HCT116 (cell line): ENCODE measurements around the gene EYA3. TPM values are rescaled to one million over a fixed set of nuclear protein-coding genes. Genes with fewer than 3 reads are reported as not detected.

Experiments
- ATAC-seq: fragments of 200-7000 bp; cut with Tn5 transposase; 2 replicates; pipeline ENCODE4 v1.9.1; 2020; ENCODE audit warnings: mild to moderate bottlenecking, moderate library complexity
- BruUV-seq: library from RNA; stranded (reverse); fragments of 400-500 nt; replicated peaks from 2 replicates; lab custom pipeline; 2021; lab: Mats Ljungman, UMichigan
- CTCF ChIA-PET: fragments of 300-600 bp; sonication (Branson Sonifier 250); formaldehyde crosslinking; loops from one replicate; lab custom pipeline; 2021; ENCODE audit warnings: antibody characterized with exemption; lab: Charles Lee
- POLR2A ChIA-PET: fragments of 300-600, 350-600 bp; sonication (Branson Sonifier 250); formaldehyde crosslinking; loops from one replicate; lab custom pipeline; 2021; ENCODE audit warnings: antibody characterized with exemption; lab: Charles Lee
- RAD21 ChIA-PET, 2 experiments: fragments of 300-600 bp; sonication (Branson Sonifier 250); formaldehyde crosslinking; loops; one replicate each; lab custom pipeline; 2023; ENCODE audit warnings: low total read pairs in 2 of 2; ENCODE audit not compliant: uncharacterized antibody in 2 of 2, unreplicated experiment in 2 of 2, low non-redundant PET in 1 of 2; lab: Charles Lee
- DNase-seq: peaks from one replicate; pipeline ENCODE4 v3.0.0-alpha.2; 2010; ENCODE audit warnings: low read depth, low spot score
- H2AFZ ChIP-seq: fragments of 200-600 bp; shearing (Covaris generic), sonication (generic); 2 replicates; pipeline ENCODE4 v1.6.1; 2017; ENCODE audit warnings: low read depth, mixed run types, mixed read lengths, antibody characterized with exemption, low read length; ENCODE audit not compliant: poor library complexity, severe bottlenecking
- H3K27ac ChIP-seq: 2 replicates; pipeline ENCODE4 v1.5.1; 2012; ENCODE audit warnings: low read depth, low read length
- H3K27me3 ChIP-seq: fragments of 200-600 bp; sonication (generic); 2 replicates; pipeline ENCODE4 v1.6.1; 2016; ENCODE audit warnings: mixed run types, low read length, mixed read lengths; ENCODE audit not compliant: insufficient read depth
- H3K36me3 ChIP-seq, 2 experiments: fragments of 200-500 bp in 1 of 2; fragments of 200-600 bp in 1 of 2; sonication (Bioruptor generic) in 1 of 2; sonication (generic) in 1 of 2; 2 replicates each; pipeline versions ENCODE4 v1.5.1 to v1.6.1; 2014 to 2016; ENCODE audit warnings: low read length in 2 of 2, inconsistent platforms in 1 of 2, mixed read lengths in 1 of 2, mixed run types in 1 of 2; ENCODE audit not compliant: insufficient read depth in 2 of 2, control insufficient read depth in 1 of 2
- H3K4me1 ChIP-seq, 2 experiments: fragments of 200-600 bp in 1 of 2; sonication (generic) in 1 of 2; 2 replicates each; pipeline versions ENCODE4 v1.5.1 to v1.6.1; 2012 to 2017; ENCODE audit warnings: low read length in 2 of 2, inconsistent platforms in 1 of 2, mild to moderate bottlenecking in 1 of 2, mixed read lengths in 1 of 2, mixed run types in 1 of 2, moderate library complexity in 1 of 2; ENCODE audit not compliant: insufficient read depth in 2 of 2, control insufficient read depth in 1 of 2
- H3K4me2 ChIP-seq: fragments of 200-600 bp; sonication (generic); 2 replicates; pipeline ENCODE4 v1.6.1; 2017; ENCODE audit warnings: mixed run types, low read length, mixed read lengths
- H3K4me3 ChIP-seq, 2 experiments: fragments of 200-600 bp in 1 of 2; sonication (generic) in 1 of 2; replicated peaks in 1 of 2; 2 replicates each; pipeline ENCODE4 v1.5.1; 2011 to 2016; ENCODE audit warnings: low read length in 2 of 2, control low read depth in 1 of 2, low read depth in 1 of 2, mild to moderate bottlenecking in 1 of 2, mixed read lengths in 1 of 2, mixed run types in 1 of 2
- H3K79me2 ChIP-seq: fragments of 200-600 bp; sonication (generic); 2 replicates; pipeline ENCODE4 v1.6.1; 2017; ENCODE audit warnings: mild to moderate bottlenecking, mixed run types, low read length, moderate library complexity, mixed read lengths; ENCODE audit not compliant: insufficient read depth
- H3K9ac ChIP-seq: fragments of 200-600 bp; sonication (generic); 2 replicates; pipeline ENCODE4 v1.6.1; 2016; ENCODE audit warnings: low read length, mixed read lengths
- H3K9me2 ChIP-seq: fragments of 200-600 bp; sonication (generic), shearing (Covaris generic); 2 replicates; pipeline ENCODE4 v1.6.1; 2017; ENCODE audit warnings: mixed run types, mild to moderate bottlenecking, moderate library complexity; ENCODE audit not compliant: insufficient read depth
- H3K9me3 ChIP-seq, 2 experiments: fragments of 200-500 bp in 1 of 2; fragments of 200-600 bp in 1 of 2; sonication (Bioruptor generic) in 1 of 2; sonication (generic) in 1 of 2; 2 replicates each; pipeline ENCODE4 v1.6.1; 2014 to 2017; ENCODE audit warnings: low read length in 2 of 2, mixed read lengths in 2 of 2, inconsistent platforms in 1 of 2, low read depth in 1 of 2, mild to moderate bottlenecking in 1 of 2, mixed run types in 1 of 2, moderate library complexity in 1 of 2; ENCODE audit not compliant: control insufficient read depth in 1 of 2, insufficient read depth in 1 of 2
- H4K20me1 ChIP-seq: fragments of 200-600 bp; sonication (generic), shearing (Covaris generic); 2 replicates; pipeline ENCODE4 v1.6.1; 2017; ENCODE audit warnings: mixed run types, mild to moderate bottlenecking, moderate library complexity; ENCODE audit not compliant: insufficient read depth
- CBX3 ChIP-seq: IDR thresholded peaks from 2 replicates; pipeline ENCODE4 v1.6.1; 2012; ENCODE audit warnings: low read depth
- CTCF ChIP-seq, 3 experiments: fragments of 200-600 bp in 1 of 3; sonication (generic) in 1 of 3; IDR thresholded peaks in 2 of 3; conservative IDR thresholded peaks in 1 of 3; 2 replicates each; pipeline ENCODE4 v1.5.1; 2012 to 2017; ENCODE audit warnings: low read depth in 2 of 3, low read length in 2 of 3, antibody characterized with exemption in 1 of 3, borderline replicate concordance in 1 of 3, control low read depth in 1 of 3, mild to moderate bottlenecking in 1 of 3, mixed read lengths in 1 of 3, mixed run types in 1 of 3, moderate library complexity in 1 of 3; ENCODE audit not compliant: insufficient read depth in 1 of 3
- EGR1 ChIP-seq: IDR thresholded peaks from 2 replicates; pipeline ENCODE4 v1.6.1; 2012; ENCODE audit warnings: low read depth
- ELF1 ChIP-seq: IDR thresholded peaks from 2 replicates; pipeline ENCODE4 v1.6.1; 2012; ENCODE audit warnings: low read depth, borderline replicate concordance
- EZH2 ChIP-seq: fragments of 200-600 bp; sonication (generic); IDR thresholded peaks from 2 replicates; pipeline ENCODE4 v1.6.1; 2017; ENCODE audit warnings: antibody characterized with exemption, mixed run types
- EZH2phosphoT487 ChIP-seq: fragments of 200-600 bp; IDR thresholded peaks from 2 replicates; pipeline ENCODE4 v1.6.1; 2018; ENCODE audit warnings: antibody characterized with exemption, borderline replicate concordance
- FOSL1 ChIP-seq: IDR thresholded peaks from 2 replicates; pipeline ENCODE4 v1.6.1; 2012; ENCODE audit warnings: low read depth
- MAX ChIP-seq: IDR thresholded peaks from 2 replicates; pipeline ENCODE4 v1.6.1; 2012
- POLR2A ChIP-seq: IDR thresholded peaks from 2 replicates; pipeline ENCODE4 v1.7.0; 2011; ENCODE audit warnings: borderline replicate concordance; ENCODE audit not compliant: insufficient read depth, insufficient read length; ENCODE audit errors: extremely low read depth
- POLR2AphosphoS5 ChIP-seq: IDR thresholded peaks from 2 replicates; pipeline ENCODE4 v1.6.1; 2011; ENCODE audit warnings: mild to moderate bottlenecking, low read depth, low read length, moderate library complexity
- RAD21 ChIP-seq: IDR thresholded peaks from 2 replicates; pipeline ENCODE4 v1.6.1; 2012; ENCODE audit warnings: low read depth, mild to moderate bottlenecking
- SIN3A ChIP-seq: IDR thresholded peaks from 2 replicates; pipeline ENCODE4 v1.6.1; 2012; ENCODE audit warnings: low read depth
- SP1 ChIP-seq: IDR thresholded peaks from 2 replicates; pipeline ENCODE4 v1.6.1; 2012; ENCODE audit warnings: low read depth
- SRF ChIP-seq: IDR thresholded peaks from 2 replicates; pipeline ENCODE4 v1.6.1; 2012; ENCODE audit warnings: low read depth
- TCF7L2 ChIP-seq: IDR thresholded peaks from 2 replicates; pipeline ENCODE4 v1.7.0; 2011; ENCODE audit warnings: borderline replicate concordance, inconsistent platforms; ENCODE audit not compliant: insufficient read depth, insufficient read length; ENCODE audit errors: extremely low read depth
- ZFX ChIP-seq: fragments of 450-650 bp; IDR thresholded peaks from 2 replicates; pipeline ENCODE4 v1.6.1; 2017
- ZNF274 ChIP-seq: fragments of 200-500 bp; sonication (Bioruptor generic); IDR thresholded peaks from 2 replicates; pipeline ENCODE4 v1.6.1; 2014; ENCODE audit warnings: mild to moderate bottlenecking, low read depth, low read length, inconsistent platforms
- intact Hi-C: fragments of 100-400 bp; cut with micrococcal nuclease; formaldehyde crosslinking; loops from 2 replicates; pipeline ENCODE4 v1.10.0; 2022
- total RNA-seq: library from RNA; stranded (reverse); gene quantifications from one replicate; pipeline ENCODE4 v1.2.1, GENCODE V29; 2021; ENCODE audit not compliant: unreplicated experiment

Gene EYA3
- total RNA-seq, 1 experiment from 2014 or later, result 25.9 TPM

- ChIA-PET RAD21 (no interaction called here), CTCF (no interaction called here), POLR2A (interaction anchor here (0.7 kb wide), 1 partner anchor 449 kb away, joined by 3 read pairs; no protein-coding TSS in a partner anchor)
- no peak for DNase-seq
- Histone ChIP-seq H3K4me3 (no peak overlapping the region), H3K27ac (no peak overlapping the region), H3K9ac (no peak overlapping the region), H3K27me3 (no peaks in the 10 kb centered on the region), H3K36me3 (no peaks in the 10 kb centered on the region), H3K9me3 (no peaks in the 10 kb centered on the region), H3K4me2 (no peak overlapping the region), H3K4me1 (peaks cover 0 to 4% of the 10 kb centered on the region in 2 experiments; a peak in 1 of 4 replicates), H2AFZ (no peak overlapping the region), H3K9me2 (no peaks in the 10 kb centered on the region), H4K20me1 (no peaks in the 10 kb centered on the region), H3K79me2 (no peaks in the 10 kb centered on the region)
- no TSS peak for BruUV-seq
- ATAC-seq, result no peak
- TF ChIP-seq CBX3, result no peak
- TF ChIP-seq POLR2A, result no peak
- intact Hi-C loops, result no loop called here
Observed at GRCh38 chr1:28097100-28097472, 8.7 kb upstream of the EYA3 start.

- ATAC-seq, result no peak
- POLR2A ChIA-PET, result interaction anchor here (0.7 kb wide), 1 partner anchor 449 kb away, joined by 3 read pairs; no protein-coding TSS in a partner anchor
- TF ChIP-seq ELF1 (no peak), EZH2 (no peak), SIN3A (no peak), ZFX (no peak), POLR2AphosphoS5 (no peak), ZNF274 (no peak), SP1 (no peak), FOSL1 (no peak), RAD21 (no peak), MAX (no peak), POLR2A (no peak), EGR1 (no peak), EZH2phosphoT487 (no peak), CBX3 (no peak), TCF7L2 (no peak), CTCF (IDR thresholded peaks at IDR 0.05 in 2 of 3, conservative IDR thresholded peaks at IDR 0.05 in 1 of 3; ENCODE audit: borderline replicate concordance in 1 of 3, insufficient read depth in 1 of 3, low read depth in 2 of 3, low read length in 2 of 3) (no peak), SRF (no peak)
Observed at GRCh38 chr1:28096210-28097099, 8.0 kb upstream of the EYA3 start.

More at GRCh38 chr1:28096210-28097099, 8.0 kb upstream of the EYA3 start:
- DNase-seq, result no peak
- ChIA-PET CTCF (no interaction called here), RAD21 (no interaction called here)
- H4K20me1 ChIP-seq, result no peaks in the 10 kb centered on the region
- H3K9me3 ChIP-seq, result no peaks in the 10 kb centered on the region
- no peaks in the 10 kb centered on the region for H3K27me3 ChIP-seq
- no peak overlapping the region for H3K27ac ChIP-seq
- no TSS peak for BruUV-seq
- intact Hi-C loops, result no loop called here
- H3K9ac ChIP-seq, result no peak overlapping the region
- H3K4me1 ChIP-seq, result peaks cover 0 to 4% of the 10 kb centered on the region in 2 experiments; a peak in 1 of 4 replicates
- no peak overlapping the region for H3K4me3 ChIP-seq
- H3K36me3 ChIP-seq, result no peaks in the 10 kb centered on the region
- H3K79me2 ChIP-seq, result no peaks in the 10 kb centered on the region
- H3K9me2 ChIP-seq, result no peaks in the 10 kb centered on the region
- no peak overlapping the region for H3K4me2 ChIP-seq
- no peak overlapping the region for H2AFZ ChIP-seq
